Gastroesophageal sphincter (tissue), 4 donors: Measurements from ENCODE around the gene PYGB. TPM values are rescaled to one million over a fixed set of nuclear protein-coding genes. Genes with fewer than 3 reads are reported as not detected.

ENCODE experiments used
- ATAC-seq: fragments of 150-250 bp; one replicate; pipeline ENCODE4 v1.9.1; 2016; ENCODE audit warnings: mild to moderate bottlenecking, moderate library complexity
- H3K27ac ChIP-seq, 4 donors: fragments of 200-600 bp; sonication (generic) in 3 of 4; 1 replicate in 3 of 4; 2 replicates in 1 of 4; pipeline ENCODE4 v1.5.1; 2016 to 2019
- H3K27me3 ChIP-seq: fragments of 200-600 bp; sonication (generic); one replicate; pipeline ENCODE4 v1.5.1; 2019
- H3K36me3 ChIP-seq, 2 donors: fragments of 200-600 bp; sonication (generic); one replicate each; pipeline ENCODE4 v1.5.1; 2019; ENCODE audit warnings: control low read depth in 1 of 2
- H3K4me1 ChIP-seq, 3 donors: fragments of 200-600 bp; sonication (generic); 1 replicate in 2 of 3; 2 replicates in 1 of 3; pipeline ENCODE4 v1.5.1; 2016 to 2019; ENCODE audit warnings: control low read depth in 2 of 3
- H3K4me3 ChIP-seq, 2 donors: fragments of 200-600 bp; sonication (generic); one replicate each; pipeline ENCODE4 v1.5.1; 2019; ENCODE audit warnings: mild to moderate bottlenecking in 1 of 2, moderate library complexity in 1 of 2
- H3K9me3 ChIP-seq, 3 donors: fragments of 200-600 bp; sonication (generic); one replicate each; pipeline ENCODE4 v1.5.1; 2017 to 2019; ENCODE audit warnings: control low read depth in 2 of 3
- EP300 ChIP-seq: sonication (generic); formaldehyde crosslinking; IDR thresholded peaks from one replicate; pipeline ENCODE4 v1.6.1; 2017; ENCODE audit warnings: antibody characterized with exemption, mild to moderate bottlenecking
- POLR2A ChIP-seq, 2 donors: fragments of 450-650 bp; IDR thresholded peaks; one replicate each; pipeline ENCODE4 v1.6.1; 2017; ENCODE audit warnings: antibody characterized with exemption in 2 of 2, mild to moderate bottlenecking in 2 of 2, moderate library complexity in 1 of 2
- POLR2AphosphoS5 ChIP-seq: sonication (generic); formaldehyde crosslinking; IDR thresholded peaks from one replicate; pipeline ENCODE4 v1.6.1; 2017; ENCODE audit warnings: antibody characterized with exemption
- WGBS, 2 donors: methylation state at CpG; one replicate each; pipeline ENCODE4 v1.1.5; 2018; ENCODE audit warnings: low coverage in 1 of 2; 5-methylcytosine and 5-hydroxymethylcytosine counted together
- total RNA-seq, 4 donors: library from RNA; depleted of rRNA; stranded (reverse); fragments of >200 nt; gene quantifications; one replicate each; pipeline ENCODE4 v1.1.0, GENCODE V29; 2016
- TF ChIP-seq, protein P1 (sequence below), 4 experiments: fragments of 200-600 bp in 2 of 4; fragments of 450-650 bp in 2 of 4; sonication (generic) in 1 of 4; IDR thresholded peaks; one replicate each; pipeline ENCODE4 v1.5.1; 2017 to 2019; ENCODE audit warnings: antibody characterized with exemption in 4 of 4, mild to moderate bottlenecking in 2 of 4, moderate library complexity in 2 of 4

PYGB gene
- total RNA-seq, 4 donors from 2014 or later: 131 to 663 (median 337) TPM

- H3K27me3 ChIP-seq: no peaks in the 10 kb centered on the region
- peaks cover under 1 to 49% (median 28%) of the 10 kb centered on the region in 3 donors for H3K4me1 ChIP-seq
- TF ChIP-seq, protein P1, sequence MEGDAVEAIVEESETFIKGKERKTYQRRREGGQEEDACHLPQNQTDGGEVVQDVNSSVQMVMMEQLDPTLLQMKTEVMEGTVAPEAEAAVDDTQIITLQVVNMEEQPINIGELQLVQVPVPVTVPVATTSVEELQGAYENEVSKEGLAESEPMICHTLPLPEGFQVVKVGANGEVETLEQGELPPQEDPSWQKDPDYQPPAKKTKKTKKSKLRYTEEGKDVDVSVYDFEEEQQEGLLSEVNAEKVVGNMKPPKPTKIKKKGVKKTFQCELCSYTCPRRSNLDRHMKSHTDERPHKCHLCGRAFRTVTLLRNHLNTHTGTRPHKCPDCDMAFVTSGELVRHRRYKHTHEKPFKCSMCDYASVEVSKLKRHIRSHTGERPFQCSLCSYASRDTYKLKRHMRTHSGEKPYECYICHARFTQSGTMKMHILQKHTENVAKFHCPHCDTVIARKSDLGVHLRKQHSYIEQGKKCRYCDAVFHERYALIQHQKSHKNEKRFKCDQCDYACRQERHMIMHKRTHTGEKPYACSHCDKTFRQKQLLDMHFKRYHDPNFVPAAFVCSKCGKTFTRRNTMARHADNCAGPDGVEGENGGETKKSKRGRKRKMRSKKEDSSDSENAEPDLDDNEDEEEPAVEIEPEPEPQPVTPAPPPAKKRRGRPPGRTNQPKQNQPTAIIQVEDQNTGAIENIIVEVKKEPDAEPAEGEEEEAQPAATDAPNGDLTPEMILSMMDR (IDR thresholded peaks at IDR 0.05): peak in 3 of 4 experiments; percentile 24 to 77 (median 51)
- TF ChIP-seq EP300: no peak
- TF ChIP-seq POLR2A (IDR thresholded peaks at IDR 0.05): no peak
- no peak for TF ChIP-seq POLR2AphosphoS5
- peak overlapping the region; percentile 77 to 99 (median 96) for H3K27ac ChIP-seq
- WGBS, 2 donors: 5% methylated on average over 4 of the region's 24 CpGs; no CpG with 5 or more reads in 1 of the 2 donors
- no peaks in the 10 kb centered on the region for H3K9me3 ChIP-seq
- ATAC-seq: peak; percentile 58
- H3K4me3 ChIP-seq: peak overlapping the region; percentile 66 to 94
- no peaks in the 10 kb centered on the region for H3K36me3 ChIP-seq
Measured at GRCh38 chr20:25247000-25247517, 826 bp upstream of the PYGB start.

DNA sequence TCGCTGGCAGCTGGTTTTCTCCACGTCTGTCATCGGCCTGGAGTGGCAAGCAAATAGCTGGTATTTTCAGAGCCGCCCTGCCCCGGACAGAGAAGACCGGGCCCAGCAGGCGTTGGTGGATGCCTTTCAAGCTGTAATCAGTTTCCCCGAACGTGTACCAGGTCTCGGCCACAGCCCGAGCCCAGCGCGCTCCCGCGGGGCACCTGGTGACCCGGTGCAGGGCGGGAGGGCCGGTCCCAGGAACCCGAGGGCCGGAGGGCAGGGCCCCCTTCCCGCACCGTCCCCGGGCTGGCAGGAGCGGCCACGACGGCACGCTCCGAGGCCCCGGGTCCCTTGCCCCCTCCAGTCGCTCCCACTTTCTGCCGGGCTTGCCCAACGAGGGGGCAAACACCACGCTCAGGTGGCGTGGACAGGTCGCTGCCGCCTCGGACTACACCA is 348 bp upstream of the PYGB start:
- H3K27me3 ChIP-seq: no peaks in the 10 kb centered on the region
- peaks cover 2 to 54% (median 33%) of the 10 kb centered on the region in 3 donors for H3K4me1 ChIP-seq
- ATAC-seq: peak; percentile 65
- H3K9me3 ChIP-seq: no peaks in the 10 kb centered on the region
- no peaks in the 10 kb centered on the region for H3K36me3 ChIP-seq
- WGBS, 2 donors: 0% methylated on average over 1 of the region's 37 CpGs; no CpG with 5 or more reads in 1 of the 2 donors
- TF ChIP-seq, protein P1 (IDR thresholded peaks at IDR 0.05): no peak
- TF ChIP-seq POLR2A (IDR thresholded peaks at IDR 0.05): no peak
- TF ChIP-seq EP300: no peak
- no peak for TF ChIP-seq POLR2AphosphoS5
- peak overlapping the region; percentile 66 to 94 for H3K4me3 ChIP-seq
- H3K27ac ChIP-seq: peak overlapping the region; percentile 77 to 99 (median 96)

DNA sequence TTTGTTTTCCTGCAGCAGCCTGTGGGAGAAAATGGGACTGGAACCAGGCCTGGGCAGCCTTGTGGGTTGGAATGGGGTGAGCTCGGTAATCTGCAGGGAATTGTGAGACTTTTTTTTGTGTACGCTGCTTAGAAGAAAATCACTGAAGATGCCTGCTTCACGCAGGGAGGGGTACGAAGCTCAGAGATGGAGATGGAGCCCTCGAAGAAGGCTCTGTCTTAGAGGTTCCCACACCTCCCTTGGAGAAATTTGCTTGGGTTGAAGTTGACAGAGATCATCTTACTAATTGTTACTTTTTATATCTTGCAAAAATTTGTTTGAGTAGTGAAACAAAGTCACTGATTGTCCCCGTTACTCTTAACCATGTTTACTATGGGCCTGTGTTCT is 894 bp downstream of the PYGB start:
- TF ChIP-seq, protein P1 (IDR thresholded peaks at IDR 0.05): no peak
- TF ChIP-seq POLR2AphosphoS5 (no peak), POLR2A (IDR thresholded peaks at IDR 0.05) (no peak), EP300 (no peak)
- Histone ChIP-seq H3K27me3 (no peaks in the 10 kb centered on the region), H3K4me1 (peaks cover 2 to 66% (median 36%) of the 10 kb centered on the region in 3 donors), H3K27ac (peak overlapping the region; percentile 73 to 99 (median 96)), H3K36me3 (no peaks in the 10 kb centered on the region), H3K9me3 (no peaks in the 10 kb centered on the region), H3K4me3 (peak overlapping the region; percentile 66 to 94)
- no peak for ATAC-seq
- WGBS, 2 donors: 2 to 7% methylated on average over 5 to 6 of the region's 6 CpGs

DNA sequence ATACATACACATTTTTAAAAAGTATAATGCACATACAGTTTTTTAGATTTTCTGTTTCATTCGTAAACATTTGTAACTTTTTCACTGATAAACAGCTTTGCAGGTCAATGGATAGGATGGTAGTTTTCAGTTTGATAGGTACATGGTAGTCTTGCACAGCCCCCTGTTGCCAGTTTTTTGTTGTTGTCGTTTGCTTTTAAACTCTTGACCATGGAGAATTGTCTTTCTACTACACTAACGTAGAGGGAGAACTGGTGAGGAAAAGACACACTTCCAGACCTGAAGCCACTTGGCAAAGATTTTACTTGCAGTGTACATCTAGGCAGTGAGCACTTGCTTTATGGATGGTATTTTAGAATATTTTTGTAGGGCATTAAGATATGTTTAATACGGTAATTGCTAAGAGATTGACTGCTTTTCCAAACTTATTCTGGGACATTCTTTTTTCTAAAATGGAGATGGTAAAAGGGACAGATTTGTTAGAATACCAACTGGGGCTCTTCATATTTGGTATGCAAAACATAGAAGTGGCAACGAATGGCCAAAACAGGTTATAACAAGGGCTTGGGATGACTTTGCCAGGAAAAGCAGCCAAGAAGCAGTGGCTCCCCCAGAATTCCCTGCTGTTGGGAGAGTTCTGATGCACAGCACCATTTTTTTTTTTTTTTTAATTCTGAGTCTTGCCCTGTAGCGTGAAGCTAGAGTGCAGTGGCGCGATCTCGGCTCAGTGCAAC is 1.5 kb downstream of the PYGB start:
- TF ChIP-seq EP300 (no peak), POLR2AphosphoS5 (peak; percentile 7)
- TF ChIP-seq, protein P1 (IDR thresholded peaks at IDR 0.05): peak in 1 of 4 experiments; percentile 7
- H3K4me1 ChIP-seq: peaks cover 2 to 72% (median 36%) of the 10 kb centered on the region in 3 donors
- H3K4me3 ChIP-seq: peak overlapping the region; percentile 66 to 94
- H3K27ac ChIP-seq: peak overlapping the region; percentile 73 to 99 (median 96)
- H3K27me3 ChIP-seq: no peaks in the 10 kb centered on the region
- no peaks in the 10 kb centered on the region for H3K36me3 ChIP-seq
- WGBS, 2 donors: 11 to 27% methylated on average over 5 to 9 of the region's 9 CpGs
- ATAC-seq: no peak
- no peaks in the 10 kb centered on the region for H3K9me3 ChIP-seq
